CD4-positive, alpha-beta T cell treated with Interleukin-6 for 4 hours (primary cell): Measurements from ENCODE around the gene AFAP1.

Experiments used
- DNase-seq: peaks from one replicate; pipeline ENCODE4 v3.0.0-alpha.2; 2020; ENCODE audit warnings: mixed read lengths

AFAP1 gene

DNA sequence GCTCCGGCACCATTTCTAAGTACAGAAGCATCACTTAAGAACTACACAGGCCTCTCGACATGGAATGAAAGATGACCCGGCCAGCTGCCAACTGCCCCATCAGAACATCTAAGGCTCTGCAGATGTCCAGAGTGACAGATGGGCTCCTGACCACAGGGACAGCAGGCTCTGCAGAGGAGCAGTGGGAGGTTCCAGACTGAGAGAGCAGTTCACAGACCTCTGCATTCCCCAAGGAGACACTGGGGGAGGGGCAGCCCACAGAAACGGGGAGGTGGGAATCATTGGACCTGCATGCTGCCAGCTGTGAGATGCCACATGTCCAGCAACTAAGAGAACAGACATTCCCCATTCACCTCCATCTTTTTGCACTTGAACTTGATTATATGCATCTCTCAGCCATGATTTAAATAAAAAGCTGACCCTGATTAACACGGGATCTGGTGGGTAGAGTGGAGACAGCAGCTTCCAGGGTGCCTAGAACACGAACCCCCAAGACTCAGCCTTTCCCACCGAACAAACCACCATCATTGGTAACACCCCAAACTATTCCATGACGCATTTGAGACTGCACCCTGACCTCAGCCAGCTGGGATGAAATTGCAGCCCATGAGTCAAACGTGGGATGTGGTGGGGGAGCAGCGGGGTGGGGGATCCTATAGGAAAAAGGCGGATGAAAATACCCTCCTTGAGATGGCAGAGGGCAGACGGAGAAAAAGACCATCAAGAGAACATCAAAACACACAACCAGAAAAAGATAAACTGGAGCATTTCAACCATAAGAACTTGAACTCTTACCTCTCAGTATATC lies 47.2 kb downstream of the AFAP1 start:
- DNase-seq, result no peak

DNA sequence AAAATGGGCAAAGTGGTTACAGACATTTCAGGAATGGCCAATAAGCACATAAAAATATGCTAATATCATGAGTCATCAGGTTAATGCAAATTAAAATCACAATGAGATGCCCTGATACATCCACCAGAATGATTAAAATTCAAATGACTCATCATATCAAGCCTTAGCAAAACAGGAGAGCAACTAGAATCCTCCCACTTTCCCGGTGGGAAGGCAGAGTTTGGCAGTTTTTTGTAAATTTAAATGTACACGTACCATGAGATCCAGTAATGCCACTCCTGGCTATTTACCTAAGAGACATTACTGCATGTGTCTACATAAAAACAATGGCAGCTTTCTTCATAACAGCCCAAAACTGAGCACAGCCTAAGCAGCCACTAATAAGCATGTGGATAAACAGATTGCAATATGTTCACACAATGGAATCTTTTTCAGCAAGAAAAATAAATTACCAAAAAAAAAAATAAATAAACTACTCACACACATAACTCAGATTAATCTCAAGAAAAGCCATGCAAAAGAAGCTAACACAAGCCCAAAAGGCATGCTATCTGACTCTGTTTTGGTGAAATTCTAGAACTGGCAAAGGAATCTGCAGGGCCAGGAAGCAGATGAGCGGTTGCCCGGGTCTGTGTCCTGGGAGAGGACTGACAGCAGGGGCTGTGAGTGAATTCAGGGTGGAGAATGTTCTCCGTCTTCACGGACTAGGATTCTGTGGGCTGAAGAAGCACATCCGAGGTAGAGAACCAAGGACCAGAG lies 48.8 kb downstream of the AFAP1 start:
- DNase-seq, result no peak

DNA sequence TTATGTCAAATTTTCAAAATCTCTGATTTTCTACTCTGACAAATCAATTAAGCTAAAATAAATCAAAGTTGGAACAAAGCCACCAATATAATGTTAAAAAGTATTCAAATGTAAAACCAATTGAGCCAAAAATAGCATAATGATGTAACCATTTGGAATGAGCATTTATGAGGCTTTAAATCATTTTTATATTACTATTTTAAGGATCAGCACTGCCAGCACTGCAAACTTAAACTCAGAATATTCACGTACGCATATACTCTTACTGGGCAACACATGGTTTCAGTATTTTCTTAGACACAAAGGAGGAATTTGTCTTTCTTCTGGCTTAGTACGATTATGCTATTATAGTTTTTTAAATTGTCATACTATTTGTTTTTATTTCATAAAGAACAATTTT lies 52.2 kb downstream of the AFAP1 start:
- DNase-seq, result no peak

DNA sequence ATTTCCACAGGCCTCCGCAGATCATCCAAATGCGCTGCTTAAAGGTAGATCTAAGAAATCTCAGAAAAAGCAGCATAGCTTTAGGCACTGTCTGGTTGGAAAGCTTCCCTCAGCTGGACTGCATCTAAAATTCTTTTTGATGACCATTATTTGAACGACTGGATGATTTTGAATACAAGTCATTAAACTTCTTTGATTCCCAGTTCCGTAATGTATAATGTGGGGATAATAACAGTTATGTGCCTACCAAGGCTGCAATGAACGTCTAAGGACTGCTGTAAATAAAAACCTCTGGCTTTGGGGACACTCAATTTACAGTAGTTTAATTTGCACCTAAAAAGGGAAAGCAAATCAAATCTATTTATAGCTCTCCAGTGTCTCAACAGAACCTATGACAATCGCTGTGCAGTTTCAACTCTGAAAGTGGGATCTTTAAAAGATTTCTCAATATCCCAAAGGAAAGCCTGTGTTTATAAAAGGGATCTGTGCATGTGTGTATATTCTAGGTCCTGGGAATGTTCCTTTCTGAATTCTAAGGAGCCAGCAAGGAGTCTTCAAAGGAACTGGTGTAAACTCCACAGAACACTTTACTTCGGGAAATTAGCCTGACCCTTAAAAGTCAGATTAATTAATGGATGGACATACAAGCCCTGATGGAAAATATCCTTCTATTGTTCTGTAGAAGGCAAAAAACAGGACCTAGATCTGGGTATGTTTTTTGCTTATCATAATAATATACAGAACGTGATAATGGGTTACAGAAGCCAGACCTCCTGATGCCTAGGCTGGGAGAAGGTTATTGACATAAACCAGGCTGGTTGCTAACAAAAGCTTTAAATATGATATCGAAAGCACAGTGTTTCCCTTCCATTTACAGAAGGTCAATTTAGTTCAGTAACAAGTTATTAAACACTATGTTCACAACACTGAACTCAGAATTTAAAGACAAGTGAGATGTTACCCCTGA lies 53.4 kb downstream of the AFAP1 start:
- DNase-seq, result no peak

DNA sequence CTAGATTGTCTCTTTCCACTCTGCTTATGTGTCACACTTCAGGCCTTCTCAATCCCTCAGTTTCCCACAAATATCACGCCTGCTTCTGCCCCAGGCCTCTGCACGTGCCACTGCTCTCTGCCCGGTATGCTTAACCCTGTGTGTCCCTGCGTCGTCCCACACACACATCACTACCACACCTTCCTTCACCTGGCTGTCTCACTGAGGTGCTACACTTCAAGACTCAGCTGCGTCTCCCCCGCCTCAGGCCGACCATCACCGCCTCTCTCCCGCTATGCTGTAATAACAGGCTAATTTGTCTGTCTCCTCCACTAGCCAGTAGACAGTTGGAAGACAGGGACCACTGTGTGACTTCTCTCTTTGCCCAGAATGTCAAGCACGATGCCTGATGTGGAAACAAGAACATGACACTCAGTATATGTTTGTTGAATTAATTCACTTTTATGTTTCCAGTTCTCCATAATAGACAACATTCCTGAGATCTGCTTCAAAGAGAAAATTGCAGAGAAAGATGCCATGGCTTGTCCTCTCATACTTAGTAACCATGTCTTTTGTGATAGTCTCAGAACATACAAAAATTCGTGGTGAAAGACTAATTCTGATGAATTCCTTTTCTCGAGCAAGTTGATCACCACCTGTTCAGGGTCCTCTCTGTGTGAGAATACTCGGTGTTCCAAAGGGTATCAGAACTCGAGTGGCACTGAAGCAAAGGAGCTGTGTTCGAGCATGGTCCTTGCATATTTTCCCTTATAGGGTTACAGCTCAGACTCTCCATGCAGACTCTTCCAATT lies 54.2 kb downstream of the AFAP1 start:
- no peak for DNase-seq

DNA sequence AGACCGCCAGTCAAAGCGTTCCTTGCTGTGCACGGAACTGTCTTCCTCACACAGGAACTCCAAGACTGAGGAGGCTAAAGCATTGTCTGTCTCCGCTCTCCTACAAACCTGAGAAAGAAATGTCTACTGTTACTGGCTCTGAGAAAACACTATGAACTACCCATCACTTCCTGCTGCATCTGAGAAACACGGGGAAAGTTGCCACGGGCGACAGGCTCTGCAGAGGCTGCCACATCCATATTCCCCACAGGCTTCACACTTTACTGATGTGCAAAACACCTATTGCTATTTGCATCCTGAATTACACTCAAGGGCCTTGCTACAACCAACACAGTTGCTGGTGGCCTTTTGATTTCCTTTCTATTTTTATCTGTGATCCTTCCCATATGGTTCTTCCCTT lies 59.0 kb downstream of the AFAP1 start:
- DNase-seq, result peak; percentile 26

DNA sequence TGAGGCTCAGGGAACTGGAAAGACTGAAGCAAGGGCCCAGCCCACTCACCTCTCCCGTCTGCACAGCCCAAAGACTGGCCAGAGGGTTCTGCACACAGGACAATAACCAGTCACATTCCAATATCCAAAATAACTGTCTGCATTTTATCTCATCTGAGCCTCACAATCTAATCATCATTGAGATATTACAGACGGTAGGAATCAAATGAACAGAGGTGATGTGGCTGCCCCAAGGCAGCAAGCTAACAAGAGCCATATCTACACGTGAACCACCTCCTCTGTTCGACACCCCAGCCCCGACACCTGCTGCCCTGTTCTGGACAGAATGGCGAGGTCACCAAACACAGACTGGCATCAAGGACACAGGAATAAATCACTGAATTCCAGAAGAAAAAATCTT lies 60.5 kb downstream of the AFAP1 start:
- no peak for DNase-seq

DNA sequence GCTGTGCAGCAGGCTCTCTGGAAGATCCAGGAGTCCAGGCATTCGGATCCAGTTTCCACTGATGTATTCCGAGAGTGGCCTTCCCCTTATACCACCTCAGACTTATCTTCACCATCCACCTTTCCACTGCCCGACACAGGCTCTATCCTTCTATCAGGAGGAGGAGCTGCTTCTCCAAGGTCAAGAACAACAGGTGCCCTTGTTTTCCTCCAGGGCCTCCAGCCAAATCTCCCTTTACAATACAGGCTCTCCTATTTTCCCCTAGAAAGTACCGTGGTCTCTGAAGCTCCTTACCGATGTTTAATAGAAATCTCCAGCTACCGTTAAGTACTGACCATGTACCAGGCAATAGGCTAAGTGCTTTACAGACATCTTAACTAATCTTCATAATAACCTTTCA lies 61.3 kb downstream of the AFAP1 start:
- no peak for DNase-seq

DNA sequence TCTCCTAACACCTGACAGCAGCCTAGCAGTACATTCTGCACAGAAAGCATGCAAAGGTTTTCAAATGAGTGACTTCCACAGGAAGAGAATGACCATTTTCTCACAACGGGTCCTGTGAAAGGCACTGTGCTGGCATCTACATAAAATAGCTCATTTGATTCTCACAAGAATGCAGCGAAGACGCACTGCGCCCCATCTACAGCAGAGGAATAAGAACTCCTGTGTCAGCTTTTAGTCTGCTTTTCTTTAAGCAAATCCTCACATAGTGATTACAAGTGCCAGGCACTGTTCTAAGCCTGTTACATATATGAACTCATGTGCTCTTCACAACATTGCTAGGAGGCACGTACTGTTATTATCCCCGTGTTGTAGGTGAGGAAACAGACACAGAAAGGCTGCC lies 62.5 kb downstream of the AFAP1 start:
- no peak for DNase-seq

DNA sequence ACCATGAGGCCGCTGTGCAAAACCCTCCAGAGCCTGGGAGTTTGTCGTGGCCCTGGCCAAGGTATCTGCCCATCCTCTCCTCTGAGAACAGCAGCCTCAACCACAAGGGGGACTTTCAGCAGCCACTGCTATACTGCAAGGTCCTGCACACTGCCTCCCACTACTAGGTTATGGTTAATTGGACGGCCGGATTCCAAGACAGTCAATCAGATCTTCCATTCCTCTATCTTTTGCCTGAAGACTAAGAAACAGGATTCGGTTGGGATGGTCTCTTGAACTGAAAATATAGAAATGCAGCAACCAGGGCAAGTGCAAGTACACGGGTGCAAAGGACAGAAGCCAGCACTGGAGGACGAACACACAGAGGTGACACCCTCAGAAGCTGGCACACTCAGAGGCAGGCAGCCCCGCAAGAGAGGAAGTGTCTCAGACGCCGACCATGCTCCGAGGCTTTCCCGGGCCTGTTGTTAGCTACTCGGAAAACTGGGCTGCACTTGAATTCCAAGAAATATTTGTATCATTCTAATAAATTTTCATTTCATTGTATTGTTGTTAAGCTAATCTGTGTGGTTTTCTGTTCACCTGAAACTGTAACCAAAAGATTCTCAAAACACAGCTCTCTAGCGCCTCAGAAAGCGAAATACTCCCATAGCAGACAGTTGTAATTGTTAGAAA lies 63.3 kb downstream of the AFAP1 start:
- DNase-seq, result peak; percentile 67

DNA sequence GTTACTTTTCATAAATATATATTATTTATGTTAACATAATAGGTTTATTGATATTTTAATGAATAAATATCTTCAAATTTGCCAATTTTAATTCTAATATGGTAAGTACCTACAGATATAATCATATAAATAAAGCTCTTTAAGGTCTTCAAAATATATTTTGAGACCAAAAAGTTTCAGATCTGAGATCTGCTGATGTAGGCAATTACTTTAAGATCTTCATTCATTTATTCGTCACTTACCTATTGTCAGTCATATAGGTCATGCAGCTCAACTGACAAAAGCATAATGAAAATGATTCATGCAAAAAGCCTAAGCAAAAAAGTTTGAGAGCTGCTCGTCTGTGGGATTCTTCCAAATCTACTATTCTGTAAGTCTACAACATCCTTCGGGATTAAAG lies 64.8 kb downstream of the AFAP1 start:
- DNase-seq, result no peak

DNA sequence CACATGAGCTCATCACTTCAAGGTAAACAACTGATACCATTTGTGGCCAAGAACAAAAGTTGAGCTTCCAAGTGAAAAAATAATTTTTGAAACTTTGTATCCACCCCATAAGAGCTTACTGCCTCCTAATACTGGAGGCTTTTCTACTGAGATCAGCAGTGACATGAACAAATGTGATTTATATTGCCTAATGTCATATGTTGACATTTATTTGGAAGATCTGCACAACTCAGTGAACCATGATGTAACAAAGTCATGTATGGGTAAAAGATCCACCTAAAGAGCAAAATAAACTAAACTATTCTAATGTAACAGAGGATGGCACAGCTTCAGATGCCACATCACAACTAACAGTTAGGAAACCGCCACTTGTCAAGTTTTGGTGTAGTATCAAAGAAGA lies 65.8 kb downstream of the AFAP1 start:
- DNase-seq, result no peak

DNA sequence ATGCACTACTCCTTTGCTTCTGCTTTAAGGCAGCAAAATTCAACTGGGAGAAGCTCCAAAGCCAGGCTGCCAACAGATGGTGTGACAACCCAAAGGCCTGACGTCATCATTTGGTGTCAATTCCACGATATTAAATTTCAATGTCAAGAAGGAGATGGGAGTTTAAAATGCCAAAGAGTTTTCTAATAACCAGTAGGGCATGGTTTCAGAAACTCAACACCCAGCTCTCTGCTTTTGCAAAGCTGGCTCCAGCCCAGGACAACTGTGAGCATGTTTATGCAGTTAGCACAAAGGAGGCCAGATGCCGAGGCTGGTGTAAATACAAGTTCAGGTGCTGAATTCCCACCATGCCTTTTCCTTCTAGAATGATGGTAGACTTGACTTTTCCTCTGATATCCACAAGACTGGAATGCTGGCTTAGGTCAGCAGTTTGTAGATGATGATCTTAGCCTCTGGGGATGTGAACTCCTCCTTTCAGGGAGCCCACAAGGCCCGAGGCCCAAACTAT lies 67.3 kb downstream of the AFAP1 start:
- DNase-seq, result no peak

DNA sequence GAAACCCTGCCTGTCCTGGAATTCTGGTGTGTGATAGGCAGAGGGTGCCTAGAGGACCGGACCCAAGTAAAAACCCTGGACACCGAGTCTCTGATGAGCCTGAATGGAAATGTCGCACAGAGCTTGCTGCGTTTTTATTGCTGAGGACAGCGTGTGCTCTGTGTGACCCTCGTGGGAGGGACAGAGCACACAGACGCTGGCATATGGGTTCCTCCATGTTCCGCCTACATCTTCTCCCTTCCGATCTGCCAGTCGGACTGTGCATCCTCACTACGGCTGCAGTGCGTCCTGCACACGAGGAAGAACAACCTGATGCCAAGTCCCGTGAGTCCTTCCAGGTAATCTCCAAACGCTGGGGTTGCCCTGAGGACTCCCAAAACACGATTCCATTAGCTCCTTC lies 68.3 kb downstream of the AFAP1 start:
- no peak for DNase-seq

DNA sequence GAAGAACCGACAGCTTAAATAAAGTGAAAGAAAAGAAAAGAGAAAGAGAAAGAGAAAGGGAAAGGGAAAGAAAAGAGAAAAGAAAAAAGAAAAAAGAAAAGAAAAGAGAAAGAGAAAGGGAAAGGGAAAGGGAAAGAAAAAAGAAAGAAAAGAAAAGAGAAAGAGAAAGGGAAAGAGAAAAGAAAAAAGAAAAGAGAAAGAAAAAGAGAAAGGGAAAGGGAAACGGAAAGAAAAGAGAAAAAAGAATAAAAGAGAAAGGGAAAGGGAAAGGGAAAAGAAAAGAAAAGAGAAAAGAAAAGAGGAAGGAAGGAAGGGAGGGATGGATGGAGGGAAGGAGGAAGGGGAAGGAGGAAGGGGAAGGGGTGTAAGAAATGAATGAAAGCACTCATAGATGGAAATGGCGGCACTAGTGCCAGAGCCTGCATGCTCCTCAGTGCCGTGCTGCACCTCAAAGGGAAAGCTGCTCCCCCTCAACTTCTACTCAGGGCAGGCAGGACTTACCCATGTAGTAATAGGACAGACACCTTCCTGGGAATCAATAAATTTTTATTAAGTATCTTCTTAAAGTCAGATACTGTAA lies 70.7 kb downstream of the AFAP1 start:
- no peak for DNase-seq

DNA sequence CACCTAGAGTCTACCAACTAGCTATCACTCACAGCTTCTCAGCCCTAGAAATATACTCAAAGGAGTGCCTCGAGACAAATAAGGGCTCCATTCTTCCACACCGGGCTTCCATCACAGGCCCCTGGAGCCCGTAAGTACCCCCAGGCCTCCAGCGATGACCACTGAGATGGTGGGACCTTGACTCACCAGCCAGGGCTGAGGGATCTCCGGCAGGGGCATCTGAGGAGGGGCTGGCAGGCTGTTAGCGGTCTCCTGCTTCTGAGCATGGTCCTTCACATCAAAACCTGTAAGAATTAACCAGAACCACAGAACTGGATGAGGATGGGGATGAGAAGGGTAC lies 71.3 kb downstream of the AFAP1 start:
- no peak for DNase-seq

DNA sequence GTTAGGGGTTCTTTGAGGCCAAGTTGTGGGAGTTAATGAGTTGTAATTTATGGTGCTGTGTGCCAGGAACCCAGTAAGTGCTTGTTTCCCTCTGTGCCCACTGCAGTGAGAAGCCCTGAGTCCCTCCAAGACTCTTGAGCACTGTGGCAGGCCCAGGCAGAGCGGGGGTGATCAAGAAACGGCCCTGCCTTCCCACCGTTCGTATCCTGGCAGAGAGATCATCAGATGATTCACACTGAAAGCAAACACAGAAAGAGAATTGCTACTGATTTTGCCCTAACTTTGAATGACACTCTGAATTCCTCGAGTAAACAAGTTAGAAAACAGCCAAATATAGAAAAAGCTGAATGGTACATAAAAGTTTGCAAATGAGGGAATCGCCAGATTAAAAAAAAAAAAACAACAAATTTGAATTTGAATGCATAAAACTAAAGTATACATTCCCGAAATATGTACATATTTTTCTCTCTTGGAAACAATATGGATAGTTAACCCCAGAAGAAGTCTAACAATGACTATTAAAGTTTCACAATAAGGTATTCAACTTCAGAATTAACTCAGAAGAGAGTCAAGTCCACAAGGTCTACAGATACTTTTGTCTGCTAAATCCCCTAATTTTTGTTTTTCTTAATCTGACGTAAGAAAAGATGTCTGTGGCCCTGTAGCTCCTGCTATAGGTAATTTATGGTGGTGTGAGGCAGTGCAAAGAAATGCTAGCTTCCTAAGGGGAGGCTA lies 71.8 kb downstream of the AFAP1 start:
- DNase-seq, result no peak

DNA sequence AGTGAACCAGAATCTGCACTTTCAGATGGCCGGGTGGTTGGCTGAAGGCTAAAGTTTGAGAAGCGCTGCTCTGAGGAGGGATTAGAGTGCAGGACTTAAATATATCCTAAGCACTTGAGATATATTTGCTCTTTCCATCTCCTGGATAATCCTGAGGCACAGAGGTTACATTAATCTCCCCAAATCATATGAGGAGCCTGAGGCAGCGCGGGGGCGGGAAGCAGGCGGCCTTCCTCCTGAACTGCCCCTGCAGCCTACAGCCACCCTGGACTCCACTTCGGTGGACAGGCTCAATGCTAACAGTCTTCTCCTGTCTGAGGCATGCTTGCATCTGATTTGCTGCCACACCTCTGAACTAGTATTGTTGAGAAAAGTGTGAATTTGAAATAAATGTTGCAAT lies 72.5 kb downstream of the AFAP1 start:
- no peak for DNase-seq

DNA sequence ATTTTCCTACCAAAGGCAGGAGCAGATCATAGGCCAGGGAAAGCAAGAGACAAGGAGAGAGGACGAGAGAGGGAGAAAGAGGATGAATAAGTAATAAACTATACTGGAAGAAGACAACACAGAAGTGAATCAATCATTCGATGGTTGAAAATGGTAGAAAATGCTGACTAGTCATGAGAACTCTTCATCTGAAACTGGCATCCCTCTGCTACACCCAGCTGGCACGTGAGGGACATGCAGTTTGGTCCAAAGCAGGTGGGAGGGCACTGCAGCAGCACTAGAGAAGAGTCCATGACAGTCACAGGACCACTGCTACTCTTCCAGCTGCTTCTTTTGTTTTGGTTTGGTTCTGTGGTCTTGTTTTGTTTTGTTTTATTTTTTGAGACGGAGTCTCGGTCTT lies 74.1 kb downstream of the AFAP1 start:
- DNase-seq, result no peak

DNA sequence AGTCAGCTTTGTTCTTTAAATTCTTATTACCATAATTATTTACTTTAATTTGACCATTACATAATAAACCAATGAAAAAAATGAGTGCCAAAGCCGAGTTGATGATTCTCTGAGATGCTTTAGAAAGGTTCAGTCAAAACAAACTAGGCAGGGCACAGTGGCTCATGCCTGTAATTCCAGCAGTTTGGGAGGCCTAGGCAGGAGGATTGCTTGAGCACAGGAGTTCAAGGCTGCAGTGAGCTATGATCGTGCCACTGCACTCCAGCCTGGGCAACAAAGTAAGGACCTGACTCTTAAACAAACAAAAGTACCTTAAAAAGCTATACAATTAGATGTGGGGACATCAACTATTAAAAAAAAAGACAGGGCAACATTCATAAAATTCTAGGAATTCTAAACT lies 75.0 kb downstream of the AFAP1 start:
- no peak for DNase-seq
